HS-5 (cell line): ENCODE measurements around the gene CKLF.
"Not testable (repeated sequence)": the region's sequence is repeated elsewhere in the genome, so short reads cannot be mapped to it uniquely, and the experiment has no call there.

Experiments
- DNase-seq: peaks from one replicate; pipeline ENCODE4 v3.0.0-alpha.2; 2012; ENCODE audit warnings: low read depth

The CKLF gene

GRCh38 chr16:66543541-66543940, 8.8 kb upstream of the CKLF start:
- DNase-seq = no peak

GRCh38 chr16:66544016-66544757, 8.2 kb upstream of the CKLF start:
- no peak for DNase-seq

- DNase-seq = no peak
Measured at GRCh38 chr16:66547101-66547989, 5.0 kb upstream of the CKLF start.

- no peak for DNase-seq
Measured at GRCh38 chr16:66548068-66548467, 4.3 kb upstream of the CKLF start.

- no peak for DNase-seq
Measured at GRCh38 chr16:66548868-66549267, 3.5 kb upstream of the CKLF start.

GRCh38 chr16:66549284-66550131, 2.9 kb upstream of the CKLF start, which contains the start of gene TK2:
TSS of gene TK2 (minus strand) at chr16:66550122. CDS start at chr16:66550061, 61 bp downstream.
- DNase-seq = no peak

- DNase-seq = no peak
Measured at GRCh38 chr16:66551348-66551759, 1.0 kb upstream of the CKLF start.

GRCh38 chr16:66551788-66552285, 539 bp upstream of the CKLF start:
- DNase-seq = no peak

GRCh38 chr16:66553223-66553622, 847 bp downstream of the CKLF start:
- DNase-seq = no peak

GRCh38 chr16:66554021-66554420, 1.6 kb downstream of the CKLF start:
- DNase-seq = no peak

GRCh38 chr16:66554495-66554894, 2.1 kb downstream of the CKLF start:
- DNase-seq = no peak

- DNase-seq = no peak
Measured at GRCh38 chr16:66560107-66560506, 7.7 kb downstream of the CKLF start.

GRCh38 chr16:66561381-66562080, 9.2 kb downstream of the CKLF start:
- no peak for DNase-seq

GRCh38 chr16:66562409-66562808, 10.0 kb downstream of the CKLF start:
- DNase-seq = no peak

GRCh38 chr16:66562986-66563385, 10.6 kb downstream of the CKLF start:
- DNase-seq = no peak

- DNase-seq = no peak
Measured at GRCh38 chr16:66563574-66564334, 11.4 kb downstream of the CKLF start.

GRCh38 chr16:66566051-66566901, 13.9 kb downstream of the CKLF start, which contains the start of gene CMTM1:
TSS of gene CMTM1 (plus strand) at chr16:66566439. CDS start at chr16:66566514, 75 bp downstream.
- DNase-seq = no peak

- not testable (repeated sequence) for DNase-seq
Measured at GRCh38 chr16:66567270-66567669, 14.9 kb downstream of the CKLF start.

- no peak for DNase-seq
Measured at GRCh38 chr16:66568355-66568754, 16.0 kb downstream of the CKLF start.

- DNase-seq = no peak
Measured at GRCh38 chr16:66569131-66569530, 16.8 kb downstream of the CKLF start.
